Esophagus muscularis mucosa (tissue), 4 donors: ENCODE data around the gene SIGLEC6. TPM values are rescaled to one million over a fixed set of nuclear protein-coding genes. Genes with fewer than 3 reads are reported as not detected.

Experiments
- DNase-seq: peaks from one replicate; pipeline ENCODE4 v3.0.0-alpha.2; 2017; ENCODE audit errors: extremely low spot score
- H3K27ac ChIP-seq, 4 donors: fragments of 200-600 bp; sonication (generic); replicated peaks in 1 of 4; 1 replicate in 3 of 4; 2 replicates in 1 of 4; pipeline ENCODE4 v1.5.1; 2016 to 2019; ENCODE audit warnings: mild to moderate bottlenecking in 1 of 4
- H3K27me3 ChIP-seq, 4 donors: fragments of 200-600 bp; sonication (generic); one replicate each; pipeline versions ENCODE4 v1.5.1 to v1.6.0; 2016 to 2019
- H3K36me3 ChIP-seq, 4 donors: fragments of 200-600 bp; sonication (generic); one replicate each; pipeline ENCODE4 v1.5.1; 2016 to 2019
- H3K4me1 ChIP-seq, 4 donors: fragments of 200-600 bp; sonication (generic); one replicate each; pipeline ENCODE4 v1.5.1; 2016 to 2019
- H3K4me3 ChIP-seq, 4 donors: fragments of 200-600 bp; sonication (generic); 1 replicate in 2 of 4; 2 replicates in 2 of 4; pipeline ENCODE4 v1.5.1; 2016 to 2019; ENCODE audit warnings: mild to moderate bottlenecking in 4 of 4, moderate library complexity in 1 of 4
- H3K9me3 ChIP-seq, 4 donors: fragments of 200-600 bp; sonication (generic); 1 replicate in 3 of 4; 2 replicates in 1 of 4; pipeline ENCODE4 v1.5.1; 2016 to 2019
- CTCF ChIP-seq, 3 experiments: fragments of 200-600 bp in 2 of 3; fragments of 450-650 bp in 1 of 3; sonication (generic) in 2 of 3; IDR thresholded peaks; one replicate each; pipeline ENCODE4 v1.5.1; 2017 to 2019; ENCODE audit warnings: antibody characterized with exemption in 3 of 3, mild to moderate bottlenecking in 2 of 3, moderate library complexity in 1 of 3
- EP300 ChIP-seq: sonication (generic); formaldehyde crosslinking; IDR thresholded peaks from one replicate; pipeline ENCODE4 v1.6.1; 2017; ENCODE audit warnings: antibody characterized with exemption
- POLR2A ChIP-seq: fragments of 450-650 bp; IDR thresholded peaks from one replicate; pipeline ENCODE4 v1.6.1; 2017; ENCODE audit warnings: antibody characterized with exemption, moderate library complexity, mild to moderate bottlenecking, low read depth
- POLR2AphosphoS5 ChIP-seq, 2 donors: sonication (generic); formaldehyde crosslinking; IDR thresholded peaks; one replicate each; pipeline ENCODE4 v1.6.1; 2017; ENCODE audit warnings: antibody characterized with exemption in 2 of 2
- WGBS: methylation state at CpG from one replicate; pipeline ENCODE4 v1.1.5; 2018; 5-methylcytosine and 5-hydroxymethylcytosine counted together
- intact Hi-C: fragments of 100-400 bp; cut with DNase I; formaldehyde crosslinking; loops from one replicate; pipeline ENCODE4 v1.15.1; 2023
- total RNA-seq, 4 donors: library from RNA; depleted of rRNA; stranded (reverse); fragments of >200 nt; gene quantifications; one replicate each; pipeline versions ENCODE4 v1.1.0 to v1.2.1, GENCODE V29; 2016

The SIGLEC6 gene
- total RNA-seq, 4 donors from 2014 or later: 0.58 to 6.3 (median 3.5) TPM

- H3K36me3 ChIP-seq: no peaks in the 10 kb centered on the region
- no peak overlapping the region for H3K27ac ChIP-seq
- intact Hi-C loops: loop anchor here (10.0 kb wide), 1 partner anchor 175 kb away; no protein-coding TSS in a partner anchor
- 82% methylated on average over 12 of the region's 12 CpGs for WGBS
- H3K9me3 ChIP-seq: no peaks in the 10 kb centered on the region
- H3K27me3 ChIP-seq: peaks cover 0 to 70% (median 0%) of the 10 kb centered on the region in 4 donors
- H3K4me3 ChIP-seq: no peak overlapping the region
- TF ChIP-seq POLR2AphosphoS5 (IDR thresholded peaks at IDR 0.05): no peak
- TF ChIP-seq CTCF (IDR thresholded peaks at IDR 0.05): no peak
- DNase-seq: no peak
- H3K4me1 ChIP-seq: no peaks in the 10 kb centered on the region
Measured at GRCh38 chr19:51479531-51480331, 51.7 kb downstream of the SIGLEC6 start.

- TF ChIP-seq EP300: no peak
- TF ChIP-seq POLR2A: no peak
- no peak for TF ChIP-seq POLR2AphosphoS5 (IDR thresholded peaks at IDR 0.05)
- TF ChIP-seq CTCF (IDR thresholded peaks at IDR 0.05): no peak
- no peaks in the 10 kb centered on the region for H3K36me3 ChIP-seq
- no peaks in the 10 kb centered on the region for H3K4me1 ChIP-seq
- DNase-seq: no peak
- intact Hi-C loops: loop anchor here (10.0 kb wide), 1 partner anchor 176 kb away; no protein-coding TSS in a partner anchor
- no peak within 1 kb of the TSS for H3K27ac ChIP-seq
- no peaks in the 10 kb centered on the region for H3K9me3 ChIP-seq
- no peak within 1 kb of the TSS for H3K4me3 ChIP-seq
- H3K27me3 ChIP-seq: peaks cover 0 to 68% (median 0%) of the 10 kb centered on the region in 4 donors
- WGBS: 70% methylated on average over 17 of the region's 17 CpGs
Measured at GRCh38 chr19:51478381-51479234, 52.9 kb downstream of the SIGLEC6 start, which contains the start of gene CEACAM18. CEACAM18 (plus strand) TSS chr19:51478539.

- intact Hi-C loops: loop anchor here (10.0 kb wide), 1 partner anchor 177 kb away; no protein-coding TSS in a partner anchor
- Histone ChIP-seq H3K27me3 (peaks cover 0 to 71% (median 0%) of the 10 kb centered on the region in 4 donors), H3K9me3 (no peaks in the 10 kb centered on the region), H3K4me1 (no peaks in the 10 kb centered on the region), H3K4me3 (no peak overlapping the region), H3K27ac (no peak overlapping the region), H3K36me3 (no peaks in the 10 kb centered on the region)
- DNase-seq: no peak
- WGBS: 60% methylated on average over 5 of the region's 5 CpGs
- TF ChIP-seq POLR2A (no peak), CTCF (IDR thresholded peaks at IDR 0.05) (no peak), POLR2AphosphoS5 (IDR thresholded peaks at IDR 0.05) (no peak), EP300 (no peak)
Measured at GRCh38 chr19:51477344-51477743, 54.1 kb downstream of the SIGLEC6 start.

GRCh38 chr19:51476164-51476563, 55.3 kb downstream of the SIGLEC6 start:
- Histone ChIP-seq H3K4me3 (no peak overlapping the region), H3K9me3 (no peaks in the 10 kb centered on the region), H3K4me1 (no peaks in the 10 kb centered on the region), H3K27ac (no peak overlapping the region), H3K36me3 (no peaks in the 10 kb centered on the region), H3K27me3 (peaks cover 0 to 71% (median 0%) of the 10 kb centered on the region in 4 donors)
- TF ChIP-seq CTCF (IDR thresholded peaks at IDR 0.05) (no peak), EP300 (no peak), POLR2A (no peak), POLR2AphosphoS5 (IDR thresholded peaks at IDR 0.05) (no peak)
- intact Hi-C loops: loop anchor here (10.0 kb wide), 1 partner anchor 179 kb away; no protein-coding TSS in a partner anchor
- DNase-seq: no peak
- 96% methylated on average over 3 of the region's 3 CpGs for WGBS
